Left ventricle myocardium inferior (tissue), 1 donor: ENCODE measurements around the gene STX5. TPM values are rescaled to one million over a fixed set of nuclear protein-coding genes. Genes with fewer than 3 reads are reported as not detected.
A peak's percentile ranks its signal among the peaks of the same experiment; 100 is the strongest.

Source experiments
- DNase-seq: peaks from one replicate; pipeline ENCODE4 v3.0.0-alpha.2; 2020
- H3K27ac ChIP-seq: fragments of 200-600 bp; replicated peaks from 2 replicates; pipeline ENCODE4 v1.8.0; 2021
- H3K27me3 ChIP-seq: fragments of 200-600 bp; 2 replicates; pipeline ENCODE4 v1.8.0; 2021; ENCODE audit warnings: low read depth
- H3K36me3 ChIP-seq: fragments of 200-600 bp; 2 replicates; pipeline ENCODE4 v1.8.0; 2021
- H3K4me1 ChIP-seq: fragments of 200-600 bp; 2 replicates; pipeline ENCODE4 v1.8.0; 2021
- H3K4me3 ChIP-seq: fragments of 200-600 bp; 2 replicates; pipeline ENCODE4 v1.8.0; 2021; ENCODE audit warnings: mild to moderate bottlenecking, moderate library complexity
- H3K9me3 ChIP-seq: fragments of 200-600 bp; replicated peaks from 2 replicates; pipeline ENCODE4 v1.8.0; 2021
- CTCF ChIP-seq: fragments of 200-600 bp; IDR thresholded peaks from 2 replicates; pipeline ENCODE4 v1.8.0; 2021; ENCODE audit warnings: antibody characterized with exemption, mild to moderate bottlenecking, borderline replicate concordance
- intact Hi-C: fragments of 100-400 bp; cut with micrococcal nuclease; formaldehyde crosslinking; loops from one replicate; pipeline ENCODE4 v1.11.0; 2022
- total RNA-seq: library from RNA; stranded (reverse); fragmentation: NEBNext Ultra II Directional; extraction: Animal tissue kit (Norgen Biotek cat#: 25700); gene quantifications from one replicate; pipeline ENCODE4 v1.2.1, GENCODE V29; 2021
- donor health status: DM: no; HTN: yes; CAD: no; lungs with severe emphysema.

The STX5 gene
- total RNA-seq, 1 donor from 2014 or later: 16.7 TPM

GRCh38 chr11:62823677-62824076 is 8.2 kb downstream of the STX5 start:
- no peaks in the 10 kb centered on the region for H3K9me3 ChIP-seq
- H3K27ac ChIP-seq: no peak overlapping the region
- H3K36me3 ChIP-seq: peaks cover 100% of the 10 kb centered on the region
- intact Hi-C loops: no loop called here
- DNase-seq: no peak
- H3K4me1 ChIP-seq: peaks cover 10% of the 10 kb centered on the region
- H3K4me3 ChIP-seq: no peak overlapping the region
- no peaks in the 10 kb centered on the region for H3K27me3 ChIP-seq
- TF ChIP-seq CTCF: no peak

GRCh38 chr11:62817129-62817528 is 14.7 kb downstream of the STX5 start:
- peaks cover 87% of the 10 kb centered on the region for H3K36me3 ChIP-seq
- H3K27ac ChIP-seq: peak overlapping the region; percentile 11
- no peaks in the 10 kb centered on the region for H3K9me3 ChIP-seq
- no peak for TF ChIP-seq CTCF
- no peaks in the 10 kb centered on the region for H3K4me1 ChIP-seq
- intact Hi-C loops: no loop called here
- H3K27me3 ChIP-seq: no peaks in the 10 kb centered on the region
- no peak overlapping the region for H3K4me3 ChIP-seq
- DNase-seq: no peak

- H3K27ac ChIP-seq: peak overlapping the region; percentile 11
- no peaks in the 10 kb centered on the region for H3K27me3 ChIP-seq
- intact Hi-C loops: no loop called here
- H3K9me3 ChIP-seq: no peaks in the 10 kb centered on the region
- H3K4me1 ChIP-seq: no peaks in the 10 kb centered on the region
- DNase-seq: no peak
- no peak overlapping the region for H3K4me3 ChIP-seq
- no peak for TF ChIP-seq CTCF
- H3K36me3 ChIP-seq: peaks cover 81% of the 10 kb centered on the region
These were observed 15.3 kb downstream of the STX5 start for GRCh38 chr11:62816557-62816956.

- H3K27ac ChIP-seq: no peak overlapping the region
- intact Hi-C loops: no loop called here
These were observed 20.2 kb downstream of the STX5 start for GRCh38 chr11:62811659-62812058.

GRCh38 chr11:62810748-62811147 is 21.1 kb downstream of the STX5 start:
- Histone ChIP-seq H3K27ac (no peak overlapping the region), H3K36me3 (peaks cover 27% of the 10 kb centered on the region), H3K4me3 (no peak overlapping the region), H3K9me3 (no peaks in the 10 kb centered on the region), H3K27me3 (no peaks in the 10 kb centered on the region), H3K4me1 (peaks cover 15% of the 10 kb centered on the region)
- DNase-seq: no peak
- no peak for TF ChIP-seq CTCF
- intact Hi-C loops: no loop called here

More at GRCh38 chr11:62811659-62812058, 20.2 kb downstream of the STX5 start:
- Histone ChIP-seq H3K4me3 (no peak overlapping the region), H3K27me3 (no peaks in the 10 kb centered on the region), H3K36me3 (peaks cover 36% of the 10 kb centered on the region), H3K9me3 (no peaks in the 10 kb centered on the region), H3K4me1 (peaks cover 6% of the 10 kb centered on the region)
- TF ChIP-seq CTCF: no peak
- DNase-seq: no peak
